ENCODE measurements around the gene C1QTNF6.

C1QTNF6 gene

GRCh38 chr22:37230673-37231405 is 42.8 kb upstream of the C1QTNF6 start:
- Histone ChIP-seq H3K27me3 (replicated peaks; ENCODE audit: control insufficient read depth, insufficient read depth, low read length, poor library complexity, severe bottlenecking) (no peaks in the 10 kb centered on the region), H3K9me3 (ENCODE audit: control insufficient read depth, low read length) (no peaks in the 10 kb centered on the region), H3K36me3 (ENCODE audit: control insufficient read depth, insufficient read depth, low read length) (peaks cover 45% of the 10 kb centered on the region), H3K4me3 (ENCODE audit: insufficient read depth, low read depth, low read length, poor library complexity, severe bottlenecking) (no peak overlapping the region), H3K4me1 (ENCODE audit: control insufficient read depth, insufficient read depth, low read length, poor library complexity, severe bottlenecking) (peaks cover 91% of the 10 kb centered on the region), H3K27ac (ENCODE audit: insufficient read depth, low read length, poor library complexity, severe bottlenecking) (peak overlapping the region; percentile 91)
- peak in 2 of 3 donors; percentile 46 to 56 for DNase-seq

- Histone ChIP-seq H3K27ac (ENCODE audit: insufficient read depth, low read length, poor library complexity, severe bottlenecking) (peak overlapping the region; percentile 91), H3K4me1 (ENCODE audit: control insufficient read depth, insufficient read depth, low read length, poor library complexity, severe bottlenecking) (peaks cover 90% of the 10 kb centered on the region), H3K9me3 (ENCODE audit: control insufficient read depth, low read length) (no peaks in the 10 kb centered on the region), H3K4me3 (ENCODE audit: insufficient read depth, low read depth, low read length, poor library complexity, severe bottlenecking) (peak overlapping the region; percentile 29), H3K36me3 (ENCODE audit: control insufficient read depth, insufficient read depth, low read length) (peaks cover 48% of the 10 kb centered on the region), H3K27me3 (replicated peaks; ENCODE audit: control insufficient read depth, insufficient read depth, low read length, poor library complexity, severe bottlenecking) (no peaks in the 10 kb centered on the region)
- DNase-seq, result peak; percentile 87 to 89 (median 88)
Observed at GRCh38 chr22:37229805-37230672, 42.0 kb upstream of the C1QTNF6 start.

- DNase-seq, result no peak
- H3K4me1 ChIP-seq (ENCODE audit: control insufficient read depth, insufficient read depth, low read length, poor library complexity, severe bottlenecking), result peaks cover 90% of the 10 kb centered on the region
Observed at GRCh38 chr22:37229012-37229804, 41.2 kb upstream of the C1QTNF6 start.

GRCh38 chr22:37228106-37229011 is 40.3 kb upstream of the C1QTNF6 start:
- peak in 1 of 3 donors; percentile 48 for DNase-seq
- H3K27ac ChIP-seq (ENCODE audit: insufficient read depth, low read length, poor library complexity, severe bottlenecking), result peak overlapping the region; percentile 91
- H3K4me3 ChIP-seq (ENCODE audit: insufficient read depth, low read depth, low read length, poor library complexity, severe bottlenecking), result peak overlapping the region; percentile 29
- peaks cover 90% of the 10 kb centered on the region for H3K4me1 ChIP-seq (ENCODE audit: control insufficient read depth, insufficient read depth, low read length, poor library complexity, severe bottlenecking)
- no peaks in the 10 kb centered on the region for H3K9me3 ChIP-seq (ENCODE audit: control insufficient read depth, low read length)
- H3K36me3 ChIP-seq (ENCODE audit: control insufficient read depth, insufficient read depth, low read length), result peaks cover 60% of the 10 kb centered on the region
- H3K27me3 ChIP-seq (replicated peaks; ENCODE audit: control insufficient read depth, insufficient read depth, low read length, poor library complexity, severe bottlenecking), result no peaks in the 10 kb centered on the region

More at GRCh38 chr22:37229012-37229804, 41.2 kb upstream of the C1QTNF6 start:
- Histone ChIP-seq H3K4me3 (ENCODE audit: insufficient read depth, low read depth, low read length, poor library complexity, severe bottlenecking) (peak overlapping the region; percentile 29), H3K27me3 (replicated peaks; ENCODE audit: control insufficient read depth, insufficient read depth, low read length, poor library complexity, severe bottlenecking) (no peaks in the 10 kb centered on the region), H3K36me3 (ENCODE audit: control insufficient read depth, insufficient read depth, low read length) (peaks cover 57% of the 10 kb centered on the region), H3K9me3 (ENCODE audit: control insufficient read depth, low read length) (no peaks in the 10 kb centered on the region), H3K27ac (ENCODE audit: insufficient read depth, low read length, poor library complexity, severe bottlenecking) (peak overlapping the region; percentile 91)

- no peaks in the 10 kb centered on the region for H3K27me3 ChIP-seq (replicated peaks; ENCODE audit: control insufficient read depth, insufficient read depth, low read length, poor library complexity, severe bottlenecking)
- no peak for DNase-seq
- H3K9me3 ChIP-seq (ENCODE audit: control insufficient read depth, low read length), result no peaks in the 10 kb centered on the region
- H3K4me1 ChIP-seq (ENCODE audit: control insufficient read depth, insufficient read depth, low read length, poor library complexity, severe bottlenecking), result peaks cover 88% of the 10 kb centered on the region
- no peak overlapping the region for H3K27ac ChIP-seq (ENCODE audit: insufficient read depth, low read length, poor library complexity, severe bottlenecking)
- H3K36me3 ChIP-seq (ENCODE audit: control insufficient read depth, insufficient read depth, low read length), result peaks cover 46% of the 10 kb centered on the region
- H3K4me3 ChIP-seq (ENCODE audit: insufficient read depth, low read depth, low read length, poor library complexity, severe bottlenecking), result no peak overlapping the region
Observed at GRCh38 chr22:37226514-37226913, 38.5 kb upstream of the C1QTNF6 start.

GRCh38 chr22:37226087-37226486 is 38.0 kb upstream of the C1QTNF6 start:
- H3K4me3 ChIP-seq (ENCODE audit: insufficient read depth, low read depth, low read length, poor library complexity, severe bottlenecking), result no peak overlapping the region
- no peak for DNase-seq
- H3K36me3 ChIP-seq (ENCODE audit: control insufficient read depth, insufficient read depth, low read length), result peaks cover 42% of the 10 kb centered on the region
- H3K9me3 ChIP-seq (ENCODE audit: control insufficient read depth, low read length), result no peaks in the 10 kb centered on the region
- H3K27ac ChIP-seq (ENCODE audit: insufficient read depth, low read length, poor library complexity, severe bottlenecking), result no peak overlapping the region
- H3K27me3 ChIP-seq (replicated peaks; ENCODE audit: control insufficient read depth, insufficient read depth, low read length, poor library complexity, severe bottlenecking), result no peaks in the 10 kb centered on the region
- peaks cover 87% of the 10 kb centered on the region for H3K4me1 ChIP-seq (ENCODE audit: control insufficient read depth, insufficient read depth, low read length, poor library complexity, severe bottlenecking)

GRCh38 chr22:37225481-37225880 is 37.4 kb upstream of the C1QTNF6 start:
- Histone ChIP-seq H3K36me3 (ENCODE audit: control insufficient read depth, insufficient read depth, low read length) (peaks cover 40% of the 10 kb centered on the region), H3K4me1 (ENCODE audit: control insufficient read depth, insufficient read depth, low read length, poor library complexity, severe bottlenecking) (peaks cover 87% of the 10 kb centered on the region), H3K4me3 (ENCODE audit: insufficient read depth, low read depth, low read length, poor library complexity, severe bottlenecking) (no peak overlapping the region), H3K27ac (ENCODE audit: insufficient read depth, low read length, poor library complexity, severe bottlenecking) (peak overlapping the region; percentile 56), H3K9me3 (ENCODE audit: control insufficient read depth, low read length) (no peaks in the 10 kb centered on the region), H3K27me3 (replicated peaks; ENCODE audit: control insufficient read depth, insufficient read depth, low read length, poor library complexity, severe bottlenecking) (no peaks in the 10 kb centered on the region)
- DNase-seq, result no peak

GRCh38 chr22:37224757-37225420 is 36.8 kb upstream of the C1QTNF6 start:
- H3K36me3 ChIP-seq (ENCODE audit: control insufficient read depth, insufficient read depth, low read length), result peaks cover 40% of the 10 kb centered on the region
- no peaks in the 10 kb centered on the region for H3K9me3 ChIP-seq (ENCODE audit: control insufficient read depth, low read length)
- no peaks in the 10 kb centered on the region for H3K27me3 ChIP-seq (replicated peaks; ENCODE audit: control insufficient read depth, insufficient read depth, low read length, poor library complexity, severe bottlenecking)
- no peak for DNase-seq
- peak overlapping the region; percentile 56 for H3K27ac ChIP-seq (ENCODE audit: insufficient read depth, low read length, poor library complexity, severe bottlenecking)
- H3K4me1 ChIP-seq (ENCODE audit: control insufficient read depth, insufficient read depth, low read length, poor library complexity, severe bottlenecking), result peaks cover 90% of the 10 kb centered on the region
- H3K4me3 ChIP-seq (ENCODE audit: insufficient read depth, low read depth, low read length, poor library complexity, severe bottlenecking), result no peak overlapping the region
